GM13977 (cell line): ENCODE data around the gene KRTAP10-10.
"Not testable (repeated sequence)": the region's sequence is repeated elsewhere in the genome, so short reads cannot be mapped to it uniquely, and the experiment has no call there.

ENCODE experiments used
- DNase-seq: peaks from one replicate; pipeline ENCODE4 v3.0.0; 2012; ENCODE audit warnings: low spot score
- in situ Hi-C: fragments of 300-500 bp; cut with MboI; formaldehyde crosslinking; loops from one replicate; pipeline ENCODE4 v1.12.0; 2022; ENCODE audit warnings: low sequenced_read_pairs, low pct_unique_long_range_greater_than_20kb, mixed read lengths, inconsistent platforms; ENCODE audit not compliant: unreplicated experiment
- TF ChIP-seq, protein P1 (sequence below): IDR thresholded peaks from 2 replicates; pipeline ENCODE4 v1.5.1; 2012; ENCODE audit warnings: mild to moderate bottlenecking, control low read depth; ENCODE audit not compliant: insufficient read depth; ENCODE audit errors: extremely low read depth, missing control alignments

The KRTAP10-10 gene

DNA sequence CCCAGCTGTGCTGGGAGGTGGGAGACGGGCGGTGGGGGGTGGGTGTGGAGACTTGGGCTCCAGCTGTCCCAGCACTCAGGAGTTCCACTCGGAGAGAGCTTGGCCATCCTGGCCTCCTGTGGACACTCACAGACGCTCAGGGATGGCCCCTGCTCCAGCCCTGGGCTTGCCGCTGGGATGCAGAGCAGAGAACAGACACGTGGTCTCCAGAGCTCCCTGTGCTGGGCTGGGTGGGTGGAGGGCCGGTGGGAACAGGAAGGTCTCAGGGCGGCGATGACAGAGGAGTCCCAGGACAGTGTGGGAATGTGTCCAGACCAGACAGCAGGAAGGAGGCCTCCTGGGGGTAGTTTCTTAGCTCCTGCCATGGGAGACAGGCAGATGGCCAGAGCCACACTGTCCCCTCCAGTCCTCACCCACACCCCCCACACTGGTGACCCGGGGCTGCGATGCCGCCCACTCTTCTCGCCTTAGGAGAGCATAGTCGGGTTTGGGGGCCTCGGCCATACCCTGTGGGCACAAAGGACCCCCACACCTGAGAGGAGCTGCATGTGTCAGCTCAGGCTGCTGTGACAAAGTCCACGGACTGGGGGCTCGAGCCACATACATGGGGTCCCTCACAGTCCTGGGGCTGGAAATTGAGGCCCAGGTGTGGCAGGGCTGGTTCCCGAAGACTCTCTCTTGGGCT lies 8.3 kb upstream of the KRTAP10-10 start:
- no peak for DNase-seq
- in situ Hi-C loops, result no loop called here
- TF ChIP-seq, protein P1, sequence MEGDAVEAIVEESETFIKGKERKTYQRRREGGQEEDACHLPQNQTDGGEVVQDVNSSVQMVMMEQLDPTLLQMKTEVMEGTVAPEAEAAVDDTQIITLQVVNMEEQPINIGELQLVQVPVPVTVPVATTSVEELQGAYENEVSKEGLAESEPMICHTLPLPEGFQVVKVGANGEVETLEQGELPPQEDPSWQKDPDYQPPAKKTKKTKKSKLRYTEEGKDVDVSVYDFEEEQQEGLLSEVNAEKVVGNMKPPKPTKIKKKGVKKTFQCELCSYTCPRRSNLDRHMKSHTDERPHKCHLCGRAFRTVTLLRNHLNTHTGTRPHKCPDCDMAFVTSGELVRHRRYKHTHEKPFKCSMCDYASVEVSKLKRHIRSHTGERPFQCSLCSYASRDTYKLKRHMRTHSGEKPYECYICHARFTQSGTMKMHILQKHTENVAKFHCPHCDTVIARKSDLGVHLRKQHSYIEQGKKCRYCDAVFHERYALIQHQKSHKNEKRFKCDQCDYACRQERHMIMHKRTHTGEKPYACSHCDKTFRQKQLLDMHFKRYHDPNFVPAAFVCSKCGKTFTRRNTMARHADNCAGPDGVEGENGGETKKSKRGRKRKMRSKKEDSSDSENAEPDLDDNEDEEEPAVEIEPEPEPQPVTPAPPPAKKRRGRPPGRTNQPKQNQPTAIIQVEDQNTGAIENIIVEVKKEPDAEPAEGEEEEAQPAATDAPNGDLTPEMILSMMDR, result no peak

DNA sequence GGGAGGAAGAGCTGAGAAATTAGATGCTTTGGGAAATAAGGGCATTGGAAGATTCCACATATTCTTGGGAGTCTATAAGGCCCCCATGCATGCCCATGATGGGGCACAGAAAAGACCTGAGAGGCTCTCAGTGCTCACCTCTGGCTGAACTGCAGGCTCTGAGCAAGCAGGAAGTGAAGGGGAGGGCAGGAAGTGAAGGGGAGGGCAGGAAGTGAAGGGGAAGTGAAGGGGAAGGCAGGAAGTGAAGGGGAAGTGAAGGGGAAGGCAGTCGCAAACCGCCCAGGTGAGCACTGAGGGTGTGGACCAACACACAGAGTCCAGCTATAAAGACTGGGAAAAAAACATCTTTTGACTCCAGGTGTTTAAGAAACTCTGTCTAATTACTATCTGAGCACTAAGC lies 6.7 kb upstream of the KRTAP10-10 start:
- TF ChIP-seq, protein P1, result no peak
- in situ Hi-C loops, result no loop called here
- no peak for DNase-seq

DNA sequence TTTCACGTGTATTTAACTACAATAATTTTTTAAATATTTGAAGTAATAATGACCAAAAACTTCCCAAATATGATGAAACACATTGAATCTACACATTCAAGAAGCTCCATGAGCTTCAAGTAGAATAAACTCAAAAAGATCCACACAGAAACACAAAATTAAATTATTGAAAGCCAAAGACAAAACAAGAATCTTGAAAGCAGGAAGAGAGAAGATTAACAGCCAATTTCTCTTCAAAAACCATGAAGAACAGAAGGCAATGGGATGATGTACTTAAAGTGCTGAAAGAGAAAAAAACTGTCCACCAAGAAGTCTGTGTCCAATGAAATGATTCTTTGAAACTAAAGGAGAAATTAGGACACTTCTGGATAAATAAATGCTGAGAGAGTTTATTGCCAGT lies 5.1 kb upstream of the KRTAP10-10 start:
- DNase-seq, result no peak
- TF ChIP-seq, protein P1, result no peak

DNA sequence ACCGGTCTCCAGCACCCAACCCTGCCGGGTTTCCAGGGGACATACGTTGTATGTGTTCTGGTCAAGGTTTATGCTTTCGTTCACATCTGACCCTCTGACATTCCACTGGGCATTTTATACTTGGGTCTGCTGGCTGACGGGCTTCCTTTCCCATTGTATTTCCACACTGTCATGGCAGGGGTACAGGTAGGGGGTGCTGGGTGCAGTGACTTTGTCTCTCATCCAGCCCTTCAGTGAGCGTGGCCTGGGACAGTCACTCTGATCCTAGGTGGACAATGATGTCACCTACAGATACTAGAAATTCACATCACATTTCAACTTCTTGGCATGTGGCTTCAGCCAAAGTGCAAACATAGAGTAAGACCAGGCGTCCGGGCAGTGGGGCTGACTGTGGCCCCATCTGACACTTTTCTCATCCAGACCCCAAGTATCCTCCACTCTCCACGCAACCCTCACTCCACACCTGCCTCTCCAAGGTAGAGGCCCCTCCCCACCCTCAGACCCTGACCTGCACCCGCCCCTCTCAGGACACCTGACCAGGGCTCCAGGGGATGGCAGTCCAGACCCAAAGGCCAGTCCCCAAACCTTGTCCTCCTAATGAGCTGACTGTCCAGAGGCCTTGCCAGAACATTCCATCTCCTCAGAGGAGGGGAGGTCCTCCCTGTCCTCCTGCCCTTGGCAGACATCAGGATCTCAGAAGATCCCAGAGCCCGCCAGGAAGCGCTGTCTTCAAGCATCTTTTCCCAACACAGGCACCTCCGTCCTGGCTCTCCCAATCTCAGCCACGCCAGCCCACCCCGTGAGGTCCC lies 743 bp upstream of the KRTAP10-10 start:
- TF ChIP-seq, protein P1, result no peak
- in situ Hi-C loops, result no loop called here
- DNase-seq, result no peak

More for the DNA sequence above, 5.1 kb upstream of the KRTAP10-10 start:
- in situ Hi-C loops, result no loop called here

DNA sequence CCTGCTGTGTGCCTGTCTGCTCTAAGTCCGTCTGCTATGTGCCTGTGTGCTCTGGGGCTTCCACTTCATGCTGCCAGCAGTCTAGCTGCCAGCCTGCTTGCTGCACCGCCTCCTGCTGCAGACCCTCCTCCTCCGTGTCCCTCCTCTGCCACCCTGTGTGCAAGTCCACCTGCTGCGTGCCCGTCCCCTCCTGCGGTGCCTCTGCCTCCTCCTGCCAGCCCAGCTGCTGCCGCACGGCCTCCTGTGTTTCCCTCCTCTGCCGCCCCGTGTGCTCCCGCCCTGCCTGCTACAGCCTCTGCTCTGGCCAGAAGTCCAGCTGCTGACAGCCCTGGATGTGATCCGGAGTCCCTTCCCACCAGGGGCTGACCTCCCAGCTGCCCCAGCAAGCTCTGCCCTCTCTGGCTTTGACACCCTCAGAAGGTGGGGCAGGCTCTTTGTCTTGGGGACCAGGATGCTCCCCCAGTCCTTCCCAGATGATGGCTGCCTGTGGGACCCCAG lies 744 bp downstream of the KRTAP10-10 start:
- DNase-seq, in situ Hi-C loops: not testable (repeated sequence)

DNA sequence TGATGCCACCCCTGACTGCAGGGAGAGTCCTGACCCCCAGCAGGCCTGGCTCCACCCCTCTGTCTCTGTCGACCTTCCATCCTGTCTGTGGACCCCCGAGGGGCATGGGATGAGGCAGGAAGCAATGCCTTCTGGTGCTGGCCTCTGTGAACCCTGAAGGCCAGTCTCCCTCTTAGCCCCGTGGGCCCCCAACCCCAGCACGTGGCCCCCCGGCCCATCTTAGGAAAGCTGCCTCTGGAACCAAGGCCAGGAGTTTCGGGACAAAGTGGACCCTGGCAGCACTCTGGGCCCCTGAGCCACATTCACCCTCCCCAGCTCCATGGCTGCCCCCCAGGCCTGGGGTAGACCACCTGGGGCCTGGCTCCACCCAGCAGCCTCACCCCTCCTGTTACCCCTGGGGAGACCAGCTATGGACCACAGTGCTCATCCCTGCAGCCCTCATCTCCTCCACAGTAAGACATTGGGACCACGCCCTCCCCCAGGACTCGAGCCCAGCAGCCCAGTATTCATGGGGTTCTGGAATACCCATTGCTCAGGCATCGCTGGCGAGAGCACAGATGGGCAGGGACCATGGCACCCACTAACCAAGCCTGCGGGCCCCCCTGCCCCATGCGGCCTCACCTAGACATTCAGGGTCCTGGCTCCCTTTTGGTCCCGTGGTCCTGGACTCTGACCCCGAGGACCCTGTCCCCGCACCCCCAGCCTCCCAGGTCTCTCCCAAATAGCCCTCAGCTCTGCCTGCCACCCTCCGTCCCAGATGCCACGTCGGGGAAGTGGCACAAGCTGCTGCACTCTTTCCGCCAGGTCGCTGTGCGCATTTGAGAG lies 1.6 kb downstream of the KRTAP10-10 start:
- DNase-seq, in situ Hi-C loops: not testable (repeated sequence)

DNA sequence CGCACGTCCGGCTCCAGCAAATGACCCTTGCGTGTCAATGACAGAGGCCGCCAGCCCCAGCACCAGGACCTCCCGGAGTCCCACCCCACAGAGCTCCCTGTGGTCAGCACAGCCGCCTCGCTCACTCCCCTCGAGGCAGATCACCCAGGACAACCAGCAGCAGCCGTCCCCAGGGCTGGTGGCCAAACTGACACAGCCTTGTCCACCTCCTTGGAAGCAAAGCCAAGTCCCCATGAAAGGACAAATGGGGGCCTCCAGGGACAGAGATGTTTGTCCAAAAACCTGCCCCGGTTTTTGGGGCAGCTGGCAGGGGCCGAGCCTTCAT lies 2.1 kb downstream of the KRTAP10-10 start:
- in situ Hi-C loops, result no loop called here
- TF ChIP-seq, protein P1, result no peak
- DNase-seq, result no peak
